Testis (tissue), 3 donors: ENCODE data around the gene GALNT5. TPM values are rescaled to one million over a fixed set of nuclear protein-coding genes. Genes with fewer than 3 reads are reported as not detected.

Source experiments
- DNase-seq: peaks from one replicate; pipeline ENCODE4 v3.0.0-alpha.2; 2019
- H3K27ac ChIP-seq, 2 donors: fragments of 200-600 bp; sonication (generic); one replicate each; pipeline ENCODE4 v1.5.1; 2019
- H3K27me3 ChIP-seq: fragments of 200-600 bp; sonication (generic); one replicate; pipeline ENCODE4 v1.5.1; 2019
- H3K36me3 ChIP-seq: fragments of 200-600 bp; sonication (generic); one replicate; pipeline ENCODE4 v1.5.1; 2017; ENCODE audit warnings: low read depth; ENCODE audit errors: missing control alignments
- H3K4me1 ChIP-seq: fragments of 200-600 bp; sonication (generic); one replicate; pipeline ENCODE4 v1.5.1; 2019
- H3K4me3 ChIP-seq, 2 donors: fragments of 200-600 bp; sonication (generic); one replicate each; pipeline ENCODE4 v1.5.1; 2017 to 2019
- H3K9me3 ChIP-seq: fragments of 200-600 bp; sonication (generic); one replicate; pipeline ENCODE4 v1.5.1; 2017
- CTCF ChIP-seq, 3 experiments: fragments of 450-650 bp in 2 of 3; fragments of 200-600 bp in 1 of 3; sonication (generic) in 1 of 3; IDR thresholded peaks; one replicate each; pipeline ENCODE4 v1.5.1; 2016 to 2019; ENCODE audit warnings: antibody characterized with exemption in 3 of 3, mild to moderate bottlenecking in 2 of 3, moderate library complexity in 1 of 3
- POLR2A ChIP-seq: fragments of 450-650 bp; IDR thresholded peaks from one replicate; pipeline ENCODE4 v1.6.1; 2017; ENCODE audit warnings: antibody characterized with exemption, mild to moderate bottlenecking, moderate library complexity
- WGBS, 2 donors: methylation state at CpG; one replicate each; pipeline ENCODE4 v1.1.5; 2018; 5-methylcytosine and 5-hydroxymethylcytosine counted together
- intact Hi-C: fragments of 100-400 bp; cut with DNase I; formaldehyde crosslinking; loops from one replicate; pipeline ENCODE4 v1.15.1; 2023; ENCODE audit warnings: low total_unique reads
- polyA plus RNA-seq: library from polyadenylated mRNA; stranded (reverse); fragments of 350-450 nt; fragmentation: Illumina TruSeq; extraction: RNeasy Lipid Tissue Mini Kit (QIAGEN cat#74804); gene quantifications from one replicate; pipeline ENCODE4 v1.2.3, GENCODE V29; 2014; ENCODE audit warnings: low read depth, low replicate concordance; ENCODE audit not compliant: insufficient read depth
- total RNA-seq, 2 donors: library from RNA; depleted of rRNA; stranded (reverse); fragments of >200 nt; gene quantifications; one replicate each; pipeline ENCODE4 v1.2.3, GENCODE V29; 2016

Gene GALNT5
- total and polyA plus RNA-seq, 3 donors from 2014 or later = 0.06 to 0.45 (median 0.08) TPM

- Histone ChIP-seq H3K27ac (no peak overlapping the region), H3K9me3 (no peaks in the 10 kb centered on the region), H3K36me3 (no peaks in the 10 kb centered on the region), H3K4me1 (no peaks in the 10 kb centered on the region), H3K27me3 (no peaks in the 10 kb centered on the region), H3K4me3 (no peak overlapping the region)
- intact Hi-C loops = no loop called here
- no peak for TF ChIP-seq POLR2A
- no peak for TF ChIP-seq CTCF (IDR thresholded peaks at IDR 0.05)
- WGBS, 2 donors = 90 to 95% methylated on average over 2 of the region's 2 CpGs
- no peak for DNase-seq
Observed at GRCh38 chr2:157333304-157334047, 76.0 kb downstream of the GALNT5 start.

GRCh38 chr2:157334335-157334734 is 76.8 kb downstream of the GALNT5 start:
- no peak overlapping the region for H3K4me3 ChIP-seq
- no peak for DNase-seq
- WGBS, 2 donors = 90 to 92% methylated on average over 4 of the region's 4 CpGs
- H3K4me1 ChIP-seq = no peaks in the 10 kb centered on the region
- intact Hi-C loops = no loop called here
- no peaks in the 10 kb centered on the region for H3K27me3 ChIP-seq
- no peak overlapping the region for H3K27ac ChIP-seq
- H3K36me3 ChIP-seq = no peaks in the 10 kb centered on the region
- no peaks in the 10 kb centered on the region for H3K9me3 ChIP-seq
- no peak for TF ChIP-seq CTCF (IDR thresholded peaks at IDR 0.05)
- TF ChIP-seq POLR2A = no peak

- H3K36me3 ChIP-seq = no peaks in the 10 kb centered on the region
- H3K4me3 ChIP-seq = no peak overlapping the region
- no peak for DNase-seq
- H3K27me3 ChIP-seq = no peaks in the 10 kb centered on the region
- H3K27ac ChIP-seq = no peak overlapping the region
- TF ChIP-seq CTCF (IDR thresholded peaks at IDR 0.05) (no peak), POLR2A (no peak)
- 90 to 93% methylated on average over 3 of the region's 3 CpGs for WGBS, 2 donors
- no peaks in the 10 kb centered on the region for H3K9me3 ChIP-seq
- no peaks in the 10 kb centered on the region for H3K4me1 ChIP-seq
- intact Hi-C loops = no loop called here
Observed at GRCh38 chr2:157334797-157335196, 77.3 kb downstream of the GALNT5 start.

GRCh38 chr2:157336137-157337010 is 78.9 kb downstream of the GALNT5 start:
- no peak overlapping the region for H3K4me3 ChIP-seq
- no peaks in the 10 kb centered on the region for H3K4me1 ChIP-seq
- WGBS, 2 donors = 44 to 49% methylated on average over 8 of the region's 8 CpGs
- H3K27ac ChIP-seq = no peak overlapping the region
- no peaks in the 10 kb centered on the region for H3K36me3 ChIP-seq
- H3K27me3 ChIP-seq = no peaks in the 10 kb centered on the region
- peak; percentile 69 for DNase-seq
- intact Hi-C loops = no loop called here
- no peaks in the 10 kb centered on the region for H3K9me3 ChIP-seq
- no peak for TF ChIP-seq POLR2A
- TF ChIP-seq CTCF (IDR thresholded peaks at IDR 0.05) = peak; percentile 30 to 89 (median 32)
